Activated B cell treated with CpG ODN at 0.5 μM for 24 hours (primary cell): ENCODE results near the gene ABHD17B. TPM values are rescaled to one million over a fixed set of nuclear protein-coding genes. Genes with fewer than 3 reads are reported as not detected.

ENCODE experiments used
- ATAC-seq: fragments of 200-7000 bp; cut with Tn5 transposase; one replicate; pipeline ENCODE4 v1.10.0; 2021; ENCODE audit warnings: low read depth, mild to moderate bottlenecking, moderate library complexity
- CTCF ChIA-PET: fragments of 350-600 bp; sonication (Branson Sonifier 250); formaldehyde crosslinking; loops from one replicate; lab custom pipeline; 2021; ENCODE audit warnings: antibody characterized with exemption; lab: Charles Lee
- POLR2A ChIA-PET: fragments of 350-600 bp; sonication (Branson Sonifier 250); formaldehyde crosslinking; loops from one replicate; lab custom pipeline; 2021; ENCODE audit warnings: antibody characterized with exemption; lab: Charles Lee
- DNase-seq: peaks from one replicate; pipeline ENCODE4 v3.0.0; 2022
- H3K27ac Mint-ChIP-seq: one replicate; pipeline ENCODE4 v1.8.0; 2020; ENCODE audit warnings: mixed read lengths
- H3K27me3 Mint-ChIP-seq: one replicate; pipeline ENCODE4 v1.8.0; 2021; ENCODE audit warnings: mixed read lengths
- H3K36me3 Mint-ChIP-seq: one replicate; pipeline ENCODE4 v1.8.0; 2021; ENCODE audit warnings: low read depth, mixed read lengths
- H3K4me1 Mint-ChIP-seq: one replicate; pipeline ENCODE4 v1.8.0; 2021; ENCODE audit warnings: mixed read lengths
- H3K4me3 Mint-ChIP-seq: one replicate; pipeline ENCODE4 v1.8.0; 2020; ENCODE audit warnings: mild to moderate bottlenecking, mixed read lengths
- H3K9me3 Mint-ChIP-seq: one replicate; pipeline ENCODE4 v1.8.0; 2020; ENCODE audit warnings: mixed read lengths
- CTCF ChIP-seq: fragments of 200-600 bp; IDR thresholded peaks from one replicate; pipeline ENCODE4 v1.8.0; 2022; ENCODE audit warnings: antibody characterized with exemption, mild to moderate bottlenecking
- intact Hi-C: fragments of 100-400 bp; cut with micrococcal nuclease; formaldehyde crosslinking; loops from one replicate; pipeline ENCODE4 v1.15.1; 2024
- total RNA-seq: library from RNA; stranded (reverse); gene quantifications from 2 replicates; pipeline ENCODE4 v1.2.3, GENCODE V29; 2022

ABHD17B gene
- total RNA-seq, 1 donor from 2014 or later, result 18.6 TPM

- Mint-ChIP-seq H3K9me3 (peaks cover 3% of the 10 kb centered on the region), H3K4me3 (no peak overlapping the region), H3K27ac (no peak overlapping the region), H3K27me3 (no peaks in the 10 kb centered on the region), H3K4me1 (peaks cover 10% of the 10 kb centered on the region), H3K36me3 (peaks cover 6% of the 10 kb centered on the region)
- DNase-seq, result no peak
- no peak for ATAC-seq
- ChIA-PET POLR2A (no interaction called here), CTCF (no interaction called here)
- TF ChIP-seq CTCF, result no peak
- intact Hi-C loops, result no loop called here
Measured at GRCh38 chr9:71929791-71930440, 18.9 kb upstream of the ABHD17B start.

GRCh38 chr9:71929223-71929622 is 18.2 kb upstream of the ABHD17B start:
- H3K27me3 Mint-ChIP-seq, result no peaks in the 10 kb centered on the region
- peaks cover 3% of the 10 kb centered on the region for H3K9me3 Mint-ChIP-seq
- DNase-seq (no peak), ATAC-seq (no peak)
- H3K4me1 Mint-ChIP-seq, result peaks cover 8% of the 10 kb centered on the region
- ChIA-PET POLR2A (no interaction called here), CTCF (no interaction called here)
- H3K36me3 Mint-ChIP-seq, result peaks cover 7% of the 10 kb centered on the region
- intact Hi-C loops, result no loop called here
- H3K4me3 Mint-ChIP-seq, result no peak overlapping the region
- no peak overlapping the region for H3K27ac Mint-ChIP-seq
- no peak for TF ChIP-seq CTCF

- DNase-seq, result no peak
- no peaks in the 10 kb centered on the region for H3K27me3 Mint-ChIP-seq
- peaks cover 8% of the 10 kb centered on the region for H3K4me1 Mint-ChIP-seq
- no peak overlapping the region for H3K4me3 Mint-ChIP-seq
- POLR2A ChIA-PET, result no interaction called here
- H3K36me3 Mint-ChIP-seq, result peaks cover 9% of the 10 kb centered on the region
- intact Hi-C loops, result no loop called here
- H3K27ac Mint-ChIP-seq, result no peak overlapping the region
- no peak for TF ChIP-seq CTCF
- peaks cover 3% of the 10 kb centered on the region for H3K9me3 Mint-ChIP-seq
- CTCF ChIA-PET, result no interaction called here
- ATAC-seq, result no peak
Measured at GRCh38 chr9:71928806-71929205, 17.8 kb upstream of the ABHD17B start.

- Mint-ChIP-seq H3K4me1 (peaks cover 8% of the 10 kb centered on the region), H3K9me3 (peaks cover 3% of the 10 kb centered on the region), H3K4me3 (no peak overlapping the region), H3K27me3 (no peaks in the 10 kb centered on the region), H3K27ac (no peak overlapping the region), H3K36me3 (peaks cover 9% of the 10 kb centered on the region)
- DNase-seq (no peak), ATAC-seq (no peak)
- TF ChIP-seq CTCF, result no peak
- intact Hi-C loops, result no loop called here
- CTCF ChIA-PET, result no interaction called here
- POLR2A ChIA-PET, result no interaction called here
Measured at GRCh38 chr9:71928376-71928775, 17.4 kb upstream of the ABHD17B start.

GRCh38 chr9:71925834-71926233 is 14.8 kb upstream of the ABHD17B start:
- H3K27me3 Mint-ChIP-seq, result no peaks in the 10 kb centered on the region
- H3K4me1 Mint-ChIP-seq, result peaks cover 7% of the 10 kb centered on the region
- H3K4me3 Mint-ChIP-seq, result no peak overlapping the region
- DNase-seq (no peak), ATAC-seq (no peak)
- no peaks in the 10 kb centered on the region for H3K9me3 Mint-ChIP-seq
- H3K36me3 Mint-ChIP-seq, result peaks cover 13% of the 10 kb centered on the region
- no peak for TF ChIP-seq CTCF
- ChIA-PET CTCF (interaction anchor here (1.2 kb wide), 1 partner anchor 119 kb away, joined by 5 read pairs; no protein-coding TSS in a partner anchor), POLR2A (interaction anchor here (1.3 to 1.4 kb wide), 2 partner anchors 12 to 15 kb away, joined by 4 read pairs; partner anchors contain the start of genes ABHD17B and C9orf85)
- no peak overlapping the region for H3K27ac Mint-ChIP-seq
- intact Hi-C loops, result no loop called here
